22Rv1 (cell line): ENCODE data around the gene FAM3D.

Source experiments
- ZFX ChIP-seq: fragments of 450-650 bp; IDR thresholded peaks from 2 replicates; pipeline ENCODE4 v1.6.1; 2017; ENCODE audit warnings: antibody characterized with exemption, borderline replicate concordance
- TF ChIP-seq, protein P1 (sequence below): fragments of 450-650 bp; IDR thresholded peaks from 2 replicates; pipeline ENCODE4 v1.5.1; 2017; ENCODE audit warnings: mild to moderate bottlenecking

DNA sequence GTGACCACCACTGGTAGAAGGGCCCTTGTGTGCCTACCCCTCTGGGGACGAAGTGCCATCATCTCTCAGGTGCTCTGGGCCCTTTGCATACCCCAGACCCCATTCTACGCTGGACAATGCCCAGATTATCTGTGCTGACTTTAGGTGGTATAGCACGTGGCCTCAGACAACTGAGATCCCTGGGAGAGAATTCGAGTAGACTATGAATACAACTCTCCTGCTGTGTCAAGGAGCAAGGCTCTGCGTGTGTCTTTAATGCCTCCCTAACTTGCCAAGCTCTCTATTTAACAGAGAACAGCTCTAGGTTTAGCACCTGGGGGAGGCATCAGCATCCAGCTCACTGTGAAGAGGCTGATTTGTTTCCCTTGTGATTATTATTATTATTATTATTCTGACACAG is 29.1 kb downstream of the FAM3D start:
- TF ChIP-seq, protein P1, sequence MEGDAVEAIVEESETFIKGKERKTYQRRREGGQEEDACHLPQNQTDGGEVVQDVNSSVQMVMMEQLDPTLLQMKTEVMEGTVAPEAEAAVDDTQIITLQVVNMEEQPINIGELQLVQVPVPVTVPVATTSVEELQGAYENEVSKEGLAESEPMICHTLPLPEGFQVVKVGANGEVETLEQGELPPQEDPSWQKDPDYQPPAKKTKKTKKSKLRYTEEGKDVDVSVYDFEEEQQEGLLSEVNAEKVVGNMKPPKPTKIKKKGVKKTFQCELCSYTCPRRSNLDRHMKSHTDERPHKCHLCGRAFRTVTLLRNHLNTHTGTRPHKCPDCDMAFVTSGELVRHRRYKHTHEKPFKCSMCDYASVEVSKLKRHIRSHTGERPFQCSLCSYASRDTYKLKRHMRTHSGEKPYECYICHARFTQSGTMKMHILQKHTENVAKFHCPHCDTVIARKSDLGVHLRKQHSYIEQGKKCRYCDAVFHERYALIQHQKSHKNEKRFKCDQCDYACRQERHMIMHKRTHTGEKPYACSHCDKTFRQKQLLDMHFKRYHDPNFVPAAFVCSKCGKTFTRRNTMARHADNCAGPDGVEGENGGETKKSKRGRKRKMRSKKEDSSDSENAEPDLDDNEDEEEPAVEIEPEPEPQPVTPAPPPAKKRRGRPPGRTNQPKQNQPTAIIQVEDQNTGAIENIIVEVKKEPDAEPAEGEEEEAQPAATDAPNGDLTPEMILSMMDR, result no peak
- no peak for TF ChIP-seq ZFX
